Loucy (cell line): ENCODE measurements around the gene STK38L.

Experiments used
- H2AFZ ChIP-seq: fragments of 200-600 bp; sonication (generic); 2 replicates; pipeline ENCODE4 v1.6.0; 2016; ENCODE audit warnings: antibody characterized with exemption, mild to moderate bottlenecking, low read length, moderate library complexity
- H3F3A ChIP-seq: fragments of 200-600 bp; 2 replicates; pipeline ENCODE4 v1.6.0; 2016; ENCODE audit warnings: antibody characterized with exemption, low read depth, mild to moderate bottlenecking
- H3K27me3 ChIP-seq: fragments of 200-600 bp; sonication (generic); 2 replicates; pipeline ENCODE4 v1.6.1; 2014; ENCODE audit warnings: low read length, mild to moderate bottlenecking; ENCODE audit not compliant: insufficient read depth, poor library complexity, severe bottlenecking
- H3K36me3 ChIP-seq: fragments of 200-600 bp; sonication (generic); 2 replicates; pipeline ENCODE4 v1.6.1; 2016; ENCODE audit warnings: low read length; ENCODE audit not compliant: insufficient read depth
- H3K4me1 ChIP-seq: fragments of 200-600 bp; sonication (generic); 2 replicates; pipeline ENCODE4 v1.5.1; 2014; ENCODE audit warnings: low read length, mild to moderate bottlenecking; ENCODE audit not compliant: insufficient read depth, poor library complexity, severe bottlenecking
- H3K4me2 ChIP-seq: fragments of 200-600 bp; sonication (generic); 2 replicates; pipeline ENCODE4 v1.6.0; 2014; ENCODE audit warnings: antibody characterized with exemption, low read length, low read depth, mild to moderate bottlenecking; ENCODE audit not compliant: poor library complexity, severe bottlenecking
- H3K4me3 ChIP-seq: fragments of 200-600 bp; sonication (generic); 2 replicates; pipeline ENCODE4 v1.5.1; 2014; ENCODE audit warnings: low read length, mild to moderate bottlenecking, mixed read lengths; ENCODE audit not compliant: poor library complexity, severe bottlenecking
- H3K79me2 ChIP-seq: fragments of 200-600 bp; sonication (generic); 2 replicates; pipeline ENCODE4 v1.6.1; 2014; ENCODE audit warnings: low read length; ENCODE audit not compliant: insufficient read depth
- H3K9ac ChIP-seq: fragments of 200-600 bp; sonication (generic); 2 replicates; pipeline ENCODE4 v1.6.0; 2014; ENCODE audit warnings: mild to moderate bottlenecking, low read depth, low read length, moderate library complexity; ENCODE audit not compliant: poor library complexity, severe bottlenecking
- H3K9me2 ChIP-seq: fragments of 200-600 bp; sonication (generic); replicated peaks from 2 replicates; pipeline ENCODE4 v1.6.1; 2016; ENCODE audit warnings: low read depth, low read length, mixed read lengths
- H3K9me3 ChIP-seq: fragments of 200-600 bp; sonication (generic); 2 replicates; pipeline ENCODE4 v1.6.1; 2014; ENCODE audit warnings: mild to moderate bottlenecking, antibody characterized with exemption, low read length, low read depth; ENCODE audit not compliant: insufficient read depth
- H4K20me1 ChIP-seq: fragments of 200-600 bp; sonication (generic); 2 replicates; pipeline ENCODE4 v1.6.0; 2014; ENCODE audit warnings: antibody characterized with exemption, low read length, mild to moderate bottlenecking; ENCODE audit not compliant: insufficient read depth, poor library complexity, severe bottlenecking
- EZH2phosphoT487 ChIP-seq: fragments of 200-600 bp; IDR thresholded peaks from 2 replicates; pipeline ENCODE4 v1.6.1; 2018; ENCODE audit warnings: antibody characterized with exemption, mild to moderate bottlenecking, moderate library complexity, borderline replicate concordance
- TF ChIP-seq, protein P1 (sequence below): fragments of 200-600 bp; sonication (generic); conservative IDR thresholded peaks from 2 replicates; pipeline ENCODE4 v1.5.1; 2014; ENCODE audit warnings: mild to moderate bottlenecking, antibody characterized with exemption, low read length

The STK38L gene

DNA sequence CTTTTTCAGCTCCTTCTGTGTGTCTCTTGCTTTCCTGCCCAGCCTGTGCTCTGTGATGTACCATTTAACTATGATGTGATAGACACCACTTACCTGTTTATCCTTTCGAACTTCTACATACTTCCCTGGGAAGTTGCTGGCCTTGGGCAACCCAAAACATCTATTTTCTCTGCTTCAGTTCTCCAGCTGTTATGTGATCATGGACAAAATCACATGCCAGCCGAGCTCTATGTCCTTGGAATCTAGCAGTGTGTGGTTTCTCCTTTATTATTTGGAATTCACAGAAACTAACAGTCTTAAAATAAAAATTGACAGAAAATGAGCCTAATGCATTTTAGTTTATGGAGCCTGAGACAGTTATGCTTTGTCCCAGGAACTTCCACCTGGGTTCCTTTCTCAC is 111.4 kb downstream of the STK38L start:
- H3K36me3 ChIP-seq: no peaks in the 10 kb centered on the region
- H4K20me1 ChIP-seq: no peaks in the 10 kb centered on the region
- no peak overlapping the region for H2AFZ ChIP-seq
- no peaks in the 10 kb centered on the region for H3K27me3 ChIP-seq
- H3K79me2 ChIP-seq: peaks cover 6% of the 10 kb centered on the region; the same call in 1 of the 2 replicates
- peaks cover 6% of the 10 kb centered on the region for H3K4me1 ChIP-seq
- TF ChIP-seq, protein P1, sequence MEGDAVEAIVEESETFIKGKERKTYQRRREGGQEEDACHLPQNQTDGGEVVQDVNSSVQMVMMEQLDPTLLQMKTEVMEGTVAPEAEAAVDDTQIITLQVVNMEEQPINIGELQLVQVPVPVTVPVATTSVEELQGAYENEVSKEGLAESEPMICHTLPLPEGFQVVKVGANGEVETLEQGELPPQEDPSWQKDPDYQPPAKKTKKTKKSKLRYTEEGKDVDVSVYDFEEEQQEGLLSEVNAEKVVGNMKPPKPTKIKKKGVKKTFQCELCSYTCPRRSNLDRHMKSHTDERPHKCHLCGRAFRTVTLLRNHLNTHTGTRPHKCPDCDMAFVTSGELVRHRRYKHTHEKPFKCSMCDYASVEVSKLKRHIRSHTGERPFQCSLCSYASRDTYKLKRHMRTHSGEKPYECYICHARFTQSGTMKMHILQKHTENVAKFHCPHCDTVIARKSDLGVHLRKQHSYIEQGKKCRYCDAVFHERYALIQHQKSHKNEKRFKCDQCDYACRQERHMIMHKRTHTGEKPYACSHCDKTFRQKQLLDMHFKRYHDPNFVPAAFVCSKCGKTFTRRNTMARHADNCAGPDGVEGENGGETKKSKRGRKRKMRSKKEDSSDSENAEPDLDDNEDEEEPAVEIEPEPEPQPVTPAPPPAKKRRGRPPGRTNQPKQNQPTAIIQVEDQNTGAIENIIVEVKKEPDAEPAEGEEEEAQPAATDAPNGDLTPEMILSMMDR: no peak
- TF ChIP-seq EZH2phosphoT487: no peak
- H3K4me3 ChIP-seq: no peak overlapping the region
- H3K4me2 ChIP-seq: no peak overlapping the region
- H3F3A ChIP-seq: no peaks in the 10 kb centered on the region
- no peak overlapping the region for H3K9ac ChIP-seq
- no peaks in the 10 kb centered on the region for H3K9me3 ChIP-seq
- no peaks in the 10 kb centered on the region for H3K9me2 ChIP-seq

DNA sequence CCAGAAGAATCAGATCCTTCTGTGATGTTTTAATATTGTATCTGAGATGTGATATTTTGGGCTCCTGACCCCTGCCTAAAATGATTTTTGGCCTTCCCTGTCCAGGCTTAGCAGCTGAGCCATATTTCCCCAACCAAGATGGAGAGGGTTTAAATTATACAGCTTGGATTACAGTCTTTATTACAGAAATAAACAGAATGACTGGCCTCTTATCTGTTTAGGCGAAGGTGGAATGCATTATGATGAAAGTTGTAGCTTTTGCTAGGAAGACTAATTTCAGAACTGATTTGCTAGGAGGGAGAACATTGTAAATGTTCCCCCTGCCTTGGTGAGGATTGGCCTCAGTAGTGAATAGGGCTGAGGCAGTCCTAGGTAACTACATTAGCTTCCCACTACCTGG is 111.9 kb downstream of the STK38L start:
- H3K9me3 ChIP-seq: no peaks in the 10 kb centered on the region
- no peak overlapping the region for H3K9ac ChIP-seq
- peaks cover 6% of the 10 kb centered on the region for H3K4me1 ChIP-seq
- H3K4me3 ChIP-seq: no peak overlapping the region
- no peaks in the 10 kb centered on the region for H3F3A ChIP-seq
- H2AFZ ChIP-seq: no peak overlapping the region
- H3K4me2 ChIP-seq: no peak overlapping the region
- H4K20me1 ChIP-seq: no peaks in the 10 kb centered on the region
- no peaks in the 10 kb centered on the region for H3K36me3 ChIP-seq
- TF ChIP-seq EZH2phosphoT487: no peak
- TF ChIP-seq, protein P1: no peak
- H3K27me3 ChIP-seq: no peaks in the 10 kb centered on the region
- H3K79me2 ChIP-seq: peaks cover 6% of the 10 kb centered on the region; the same call in 1 of the 2 replicates
- no peaks in the 10 kb centered on the region for H3K9me2 ChIP-seq

DNA sequence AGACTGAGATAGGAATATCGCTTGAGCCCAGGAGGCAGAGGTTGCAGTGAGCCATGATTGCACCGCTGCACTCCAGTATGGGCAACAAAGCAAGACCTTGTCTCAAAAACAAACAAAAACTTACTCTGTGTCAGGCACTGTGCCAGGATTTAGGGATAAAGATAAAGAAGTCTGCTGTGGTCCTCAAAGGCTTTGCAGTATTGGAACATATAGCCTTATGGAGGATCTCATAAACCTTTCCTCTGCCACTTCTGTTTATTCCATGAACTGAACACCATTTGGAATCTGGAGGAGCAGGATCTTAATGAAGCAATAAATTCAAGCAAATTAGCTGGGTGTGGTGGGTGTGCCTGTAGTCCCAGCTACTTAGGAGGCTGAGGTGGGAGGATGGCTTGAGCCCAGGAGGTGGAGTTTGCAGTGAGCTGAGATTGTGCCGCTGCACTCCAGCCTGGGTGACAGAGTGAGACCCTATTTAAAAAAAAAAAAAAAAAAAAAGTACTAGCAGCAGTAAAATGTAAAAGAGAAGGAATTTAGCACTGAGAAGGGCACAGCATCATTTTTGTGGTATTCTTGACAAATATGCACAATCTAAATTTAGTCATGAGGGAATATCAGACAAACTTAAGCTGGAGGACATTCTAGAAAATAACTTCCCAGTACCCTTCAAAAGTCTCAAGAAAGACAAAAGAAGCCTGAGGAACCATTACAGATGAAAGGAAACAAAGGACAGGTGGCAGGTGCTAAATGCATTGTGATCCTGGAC is 115.7 kb downstream of the STK38L start:
- no peak for TF ChIP-seq EZH2phosphoT487
- TF ChIP-seq, protein P1: no peak
- Histone ChIP-seq H3K9me2 (no peaks in the 10 kb centered on the region), H3K79me2 (no peaks in the 10 kb centered on the region), H3F3A (no peaks in the 10 kb centered on the region), H3K4me3 (no peak overlapping the region), H3K4me1 (peaks cover 6% of the 10 kb centered on the region), H3K9me3 (no peaks in the 10 kb centered on the region), H3K9ac (no peak overlapping the region), H3K27me3 (no peaks in the 10 kb centered on the region), H3K36me3 (no peaks in the 10 kb centered on the region), H4K20me1 (no peaks in the 10 kb centered on the region), H2AFZ (no peak overlapping the region), H3K4me2 (no peak overlapping the region)
